GM23338 (cell line): Measurements from ENCODE around the gene NUP214. TPM values are rescaled to one million over a fixed set of nuclear protein-coding genes. Genes with fewer than 3 reads are reported as not detected.

ENCODE experiments used
- ATAC-seq: fragments of 200-7000 bp; cut with Tn5 transposase; 3 replicates; pipeline ENCODE4 v1.9.1; 2020
- DNase-seq: peaks from one replicate; pipeline ENCODE4 v3.0.0-alpha.2; 2015; ENCODE audit warnings: low spot score
- H2AFZ ChIP-seq: fragments of 200-600 bp; sonication (generic); 2 replicates; pipeline ENCODE4 v1.8.0; 2016; ENCODE audit warnings: antibody characterized with exemption, mild to moderate bottlenecking, moderate library complexity
- H3F3A ChIP-seq: fragments of 200-600 bp; sonication (generic); replicated peaks from 2 replicates; pipeline ENCODE4 v1.8.0; 2017; ENCODE audit warnings: antibody characterized with exemption, mixed run types, low read depth
- H3K27ac ChIP-seq: fragments of 200-600 bp; sonication (generic); 2 replicates; pipeline ENCODE4 v1.6.1; 2016; ENCODE audit warnings: low read depth
- H3K27me3 ChIP-seq: fragments of 200-600 bp; sonication (generic); 2 replicates; pipeline ENCODE4 v1.8.0; 2016; ENCODE audit warnings: mild to moderate bottlenecking, mixed run types, moderate library complexity; ENCODE audit not compliant: insufficient read depth
- H3K36me3 ChIP-seq: fragments of 200-600 bp; sonication (generic); 2 replicates; pipeline ENCODE4 v1.8.0; 2016; ENCODE audit warnings: mild to moderate bottlenecking; ENCODE audit not compliant: insufficient read depth
- H3K4me1 ChIP-seq: fragments of 200-600 bp; sonication (generic); 2 replicates; pipeline ENCODE4 v1.8.0; 2016; ENCODE audit warnings: mild to moderate bottlenecking, moderate library complexity; ENCODE audit not compliant: insufficient read depth
- H3K4me2 ChIP-seq: fragments of 200-600 bp; sonication (generic); 2 replicates; pipeline ENCODE4 v1.7.1; 2017; ENCODE audit warnings: mixed run types
- H3K4me3 ChIP-seq: fragments of 200-600 bp; sonication (generic); 2 replicates; pipeline ENCODE4 v1.6.1; 2016; ENCODE audit warnings: mixed run types
- H3K79me2 ChIP-seq: fragments of 200-600 bp; sonication (generic); replicated peaks from 2 replicates; pipeline ENCODE4 v1.8.0; 2017; ENCODE audit warnings: mild to moderate bottlenecking; ENCODE audit not compliant: insufficient read depth
- H3K9me2 ChIP-seq: fragments of 200-600 bp; sonication (generic); 2 replicates; pipeline ENCODE4 v1.8.0; 2017; ENCODE audit not compliant: insufficient read depth
- H4K20me1 ChIP-seq: fragments of 200-600 bp; sonication (generic); replicated peaks from 2 replicates; pipeline ENCODE4 v1.8.0; 2017; ENCODE audit warnings: mild to moderate bottlenecking; ENCODE audit not compliant: insufficient read depth
- H3K27ac Mint-ChIP-seq: 2 replicates; pipeline ENCODE4 v1.8.0; 2020; ENCODE audit warnings: inconsistent platforms, mild to moderate bottlenecking, moderate library complexity, mixed read lengths
- H3K27me3 Mint-ChIP-seq: 3 replicates; pipeline ENCODE4 v1.8.0; 2022; ENCODE audit warnings: low read depth, mild to moderate bottlenecking, moderate library complexity, mixed read lengths, inconsistent platforms; ENCODE audit not compliant: insufficient read depth, poor library complexity
- H3K36me3 Mint-ChIP-seq: 3 replicates; pipeline ENCODE4 v1.8.0; 2021; ENCODE audit warnings: low read depth, mild to moderate bottlenecking, inconsistent platforms, moderate library complexity, mixed read lengths
- H3K4me1 Mint-ChIP-seq: 3 replicates; pipeline ENCODE4 v1.8.0; 2020; ENCODE audit warnings: mild to moderate bottlenecking, inconsistent platforms, mixed read lengths
- H3K4me3 Mint-ChIP-seq: 3 replicates; pipeline ENCODE4 v1.8.0; 2021; ENCODE audit warnings: moderate library complexity, mild to moderate bottlenecking, inconsistent platforms, mixed read lengths
- H3K9me3 Mint-ChIP-seq: 3 replicates; pipeline ENCODE4 v1.8.0; 2020; ENCODE audit warnings: moderate library complexity, mild to moderate bottlenecking, inconsistent platforms, mixed read lengths
- CREB1 ChIP-seq: fragments of 250-450 bp; sonication (Bioruptor Pico); IDR thresholded peaks from 2 replicates; pipeline ENCODE4 v1.5.0; 2020; ENCODE audit warnings: low read depth, mild to moderate bottlenecking, moderate library complexity
- ETS1 ChIP-seq: IDR thresholded peaks from 2 replicates; pipeline ENCODE4 v1.6.1; 2016; ENCODE audit warnings: antibody characterized with exemption
- EZH2 ChIP-seq: fragments of 200-600 bp; sonication (generic); IDR thresholded peaks from one replicate; pipeline ENCODE4 v1.8.0; 2017; ENCODE audit warnings: antibody characterized with exemption, mild to moderate bottlenecking, low read depth; ENCODE audit not compliant: unreplicated experiment
- EZH2phosphoT487 ChIP-seq: fragments of 200-600 bp; sonication (generic); IDR thresholded peaks from one replicate; pipeline ENCODE4 v1.8.1; 2018; ENCODE audit warnings: antibody characterized with exemption; ENCODE audit not compliant: unreplicated experiment
- JUNB ChIP-seq: IDR thresholded peaks from one replicate; pipeline ENCODE4 v1.6.1; 2016; ENCODE audit warnings: antibody characterized with exemption; ENCODE audit not compliant: unreplicated experiment
- NANOG ChIP-seq: IDR thresholded peaks from 2 replicates; pipeline ENCODE4 v1.6.1; 2016; ENCODE audit warnings: antibody characterized with exemption, borderline replicate concordance
- POLR2AphosphoS5 ChIP-seq: IDR thresholded peaks from 2 replicates; pipeline ENCODE4 v1.6.1; 2016; ENCODE audit warnings: antibody characterized with exemption, low read depth
- REST ChIP-seq: IDR thresholded peaks from one replicate; pipeline ENCODE4 v1.6.1; 2018; ENCODE audit warnings: antibody characterized with exemption; ENCODE audit not compliant: unreplicated experiment
- STAT1 ChIP-seq: IDR thresholded peaks from one replicate; pipeline ENCODE4 v1.6.1; 2016; ENCODE audit warnings: antibody characterized with exemption; ENCODE audit not compliant: unreplicated experiment
- ZNF114 ChIP-seq: fragments of 250-450 bp; sonication (Bioruptor Pico); IDR thresholded peaks from 2 replicates; pipeline ENCODE4 v1.5.0; 2020; ENCODE audit warnings: mild to moderate bottlenecking, moderate library complexity
- ZNF331 ChIP-seq: fragments of 250-450 bp; sonication (Bioruptor Pico); IDR thresholded peaks from 2 replicates; pipeline ENCODE4 v1.5.0; 2020; ENCODE audit warnings: low read depth, mild to moderate bottlenecking, moderate library complexity
- polyA plus RNA-seq: library from polyadenylated mRNA; unstranded; fragments of >200 nt; fragmentation: Nextera tagmentation; extraction: Ambion mirVana; gene quantifications from 2 replicates; pipeline ENCODE4 v1.2.1, GENCODE V29; 2016
- total RNA-seq: library from RNA; depleted of rRNA; stranded (reverse); fragments of >200 nt; shearing (Covaris generic); gene quantifications from 2 replicates; pipeline ENCODE4 v1.2.3, GENCODE V29; 2014
- TF ChIP-seq, protein P1 (sequence below), 2 experiments: fragments of 200-600 bp in 1 of 2; sonication (generic) in 1 of 2; conservative IDR thresholded peaks; 2 replicates each; pipeline versions ENCODE4 v1.5.1 to v1.6.1; 2016 to 2017; ENCODE audit warnings: antibody characterized with exemption in 2 of 2, low read depth in 2 of 2, mild to moderate bottlenecking in 2 of 2, moderate library complexity in 1 of 2

The NUP214 gene
- total and polyA plus RNA-seq, 2 experiments from 2014 or later = 36.0 to 57.0 TPM

GRCh38 chr9:131076347-131077195, 48.8 kb upstream of the NUP214 start:
- no peaks in the 10 kb centered on the region for H3K79me2 ChIP-seq
- no peaks in the 10 kb centered on the region for H3K4me1 ChIP-seq
- H3K4me2 ChIP-seq = no peak overlapping the region
- H3K36me3 Mint-ChIP-seq = no peaks in the 10 kb centered on the region
- DNase-seq (no peak), ATAC-seq (peak; percentile 42; the same call in 2 of the 3 replicates)
- H3K36me3 ChIP-seq = no peaks in the 10 kb centered on the region
- H3K27me3 Mint-ChIP-seq = peaks cover 15% of the 10 kb centered on the region
- no peaks in the 10 kb centered on the region for H3K9me2 ChIP-seq
- no peaks in the 10 kb centered on the region for H3F3A ChIP-seq
- H4K20me1 ChIP-seq = peaks cover 6% of the 10 kb centered on the region; the same call in 1 of the 2 replicates
- TF ChIP-seq, protein P1, sequence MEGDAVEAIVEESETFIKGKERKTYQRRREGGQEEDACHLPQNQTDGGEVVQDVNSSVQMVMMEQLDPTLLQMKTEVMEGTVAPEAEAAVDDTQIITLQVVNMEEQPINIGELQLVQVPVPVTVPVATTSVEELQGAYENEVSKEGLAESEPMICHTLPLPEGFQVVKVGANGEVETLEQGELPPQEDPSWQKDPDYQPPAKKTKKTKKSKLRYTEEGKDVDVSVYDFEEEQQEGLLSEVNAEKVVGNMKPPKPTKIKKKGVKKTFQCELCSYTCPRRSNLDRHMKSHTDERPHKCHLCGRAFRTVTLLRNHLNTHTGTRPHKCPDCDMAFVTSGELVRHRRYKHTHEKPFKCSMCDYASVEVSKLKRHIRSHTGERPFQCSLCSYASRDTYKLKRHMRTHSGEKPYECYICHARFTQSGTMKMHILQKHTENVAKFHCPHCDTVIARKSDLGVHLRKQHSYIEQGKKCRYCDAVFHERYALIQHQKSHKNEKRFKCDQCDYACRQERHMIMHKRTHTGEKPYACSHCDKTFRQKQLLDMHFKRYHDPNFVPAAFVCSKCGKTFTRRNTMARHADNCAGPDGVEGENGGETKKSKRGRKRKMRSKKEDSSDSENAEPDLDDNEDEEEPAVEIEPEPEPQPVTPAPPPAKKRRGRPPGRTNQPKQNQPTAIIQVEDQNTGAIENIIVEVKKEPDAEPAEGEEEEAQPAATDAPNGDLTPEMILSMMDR (conservative IDR thresholded peaks at IDR 0.05; ENCODE audit: low read depth in 2 of 2) = no peak
- TF ChIP-seq EZH2 (no peak), STAT1 (no peak), ZNF114 (CRISPR knock-in tag) (no peak), EZH2phosphoT487 (no peak)
- no peaks in the 10 kb centered on the region for H3K27me3 ChIP-seq
- no peak overlapping the region for H3K27ac Mint-ChIP-seq
- no peaks in the 10 kb centered on the region for H3K9me3 Mint-ChIP-seq
- H3K4me1 Mint-ChIP-seq = no peaks in the 10 kb centered on the region; the same call in 2 of the 3 replicates
- no peak overlapping the region for H3K4me3 Mint-ChIP-seq
- H2AFZ ChIP-seq = no peak overlapping the region
- H3K4me3 ChIP-seq = no peak overlapping the region
- H3K27ac ChIP-seq = no peak overlapping the region

- Histone ChIP-seq H3F3A (no peaks in the 10 kb centered on the region), H3K4me1 (no peaks in the 10 kb centered on the region), H3K79me2 (no peaks in the 10 kb centered on the region), H3K4me2 (no peak overlapping the region), H3K4me3 (no peak overlapping the region), H3K27ac (no peak overlapping the region), H3K9me2 (no peaks in the 10 kb centered on the region), H3K36me3 (no peaks in the 10 kb centered on the region), H4K20me1 (peaks cover 6% of the 10 kb centered on the region; the same call in 1 of the 2 replicates), H3K27me3 (no peaks in the 10 kb centered on the region), H2AFZ (no peak overlapping the region)
- H3K27ac Mint-ChIP-seq = no peak overlapping the region
- DNase-seq = no peak
- H3K9me3 Mint-ChIP-seq = no peaks in the 10 kb centered on the region
- peaks cover 15% of the 10 kb centered on the region for H3K27me3 Mint-ChIP-seq
- H3K4me3 Mint-ChIP-seq = no peak overlapping the region
- H3K36me3 Mint-ChIP-seq = no peaks in the 10 kb centered on the region
- peak; percentile 39; the same call in 2 of the 3 replicates for ATAC-seq
- H3K4me1 Mint-ChIP-seq = no peaks in the 10 kb centered on the region; the same call in 2 of the 3 replicates
- TF ChIP-seq CREB1 (CRISPR knock-in tag) (no peak), JUNB (no peak), STAT1 (no peak), EZH2 (no peak), ETS1 (no peak), NANOG (no peak), POLR2AphosphoS5 (no peak), ZNF331 (no peak), REST (no peak)
These were observed 46.7 kb upstream of the NUP214 start for GRCh38 chr9:131078427-131079366.
